Esophagus muscularis mucosa (tissue), 4 donors: ENCODE results near the gene SLC25A2. TPM values are rescaled to one million over a fixed set of nuclear protein-coding genes. Genes with fewer than 3 reads are reported as not detected.
"Not testable (repeated sequence)": the region's sequence is repeated elsewhere in the genome, so short reads cannot be mapped to it uniquely, and the experiment has no call there.

Experiments
- DNase-seq: peaks from one replicate; pipeline ENCODE4 v3.0.0-alpha.2; 2017; ENCODE audit errors: extremely low spot score
- H3K27ac ChIP-seq, 4 donors: fragments of 200-600 bp; sonication (generic); replicated peaks in 1 of 4; 1 replicate in 3 of 4; 2 replicates in 1 of 4; pipeline ENCODE4 v1.5.1; 2016 to 2019; ENCODE audit warnings: mild to moderate bottlenecking in 1 of 4
- H3K27me3 ChIP-seq, 4 donors: fragments of 200-600 bp; sonication (generic); one replicate each; pipeline versions ENCODE4 v1.5.1 to v1.6.0; 2016 to 2019
- H3K36me3 ChIP-seq, 4 donors: fragments of 200-600 bp; sonication (generic); one replicate each; pipeline ENCODE4 v1.5.1; 2016 to 2019
- H3K4me1 ChIP-seq, 4 donors: fragments of 200-600 bp; sonication (generic); one replicate each; pipeline ENCODE4 v1.5.1; 2016 to 2019
- H3K4me3 ChIP-seq, 4 donors: fragments of 200-600 bp; sonication (generic); 1 replicate in 2 of 4; 2 replicates in 2 of 4; pipeline ENCODE4 v1.5.1; 2016 to 2019; ENCODE audit warnings: mild to moderate bottlenecking in 4 of 4, moderate library complexity in 1 of 4
- H3K9me3 ChIP-seq, 4 donors: fragments of 200-600 bp; sonication (generic); 1 replicate in 3 of 4; 2 replicates in 1 of 4; pipeline ENCODE4 v1.5.1; 2016 to 2019
- CTCF ChIP-seq, 3 experiments: fragments of 200-600 bp in 2 of 3; fragments of 450-650 bp in 1 of 3; sonication (generic) in 2 of 3; IDR thresholded peaks; one replicate each; pipeline ENCODE4 v1.5.1; 2017 to 2019; ENCODE audit warnings: antibody characterized with exemption in 3 of 3, mild to moderate bottlenecking in 2 of 3, moderate library complexity in 1 of 3
- EP300 ChIP-seq: sonication (generic); formaldehyde crosslinking; IDR thresholded peaks from one replicate; pipeline ENCODE4 v1.6.1; 2017; ENCODE audit warnings: antibody characterized with exemption
- POLR2A ChIP-seq: fragments of 450-650 bp; IDR thresholded peaks from one replicate; pipeline ENCODE4 v1.6.1; 2017; ENCODE audit warnings: antibody characterized with exemption, moderate library complexity, mild to moderate bottlenecking, low read depth
- POLR2AphosphoS5 ChIP-seq, 2 donors: sonication (generic); formaldehyde crosslinking; IDR thresholded peaks; one replicate each; pipeline ENCODE4 v1.6.1; 2017; ENCODE audit warnings: antibody characterized with exemption in 2 of 2
- WGBS: methylation state at CpG from one replicate; pipeline ENCODE4 v1.1.5; 2018; 5-methylcytosine and 5-hydroxymethylcytosine counted together
- intact Hi-C: fragments of 100-400 bp; cut with DNase I; formaldehyde crosslinking; loops from one replicate; pipeline ENCODE4 v1.15.1; 2023
- total RNA-seq, 4 donors: library from RNA; depleted of rRNA; stranded (reverse); fragments of >200 nt; gene quantifications; one replicate each; pipeline versions ENCODE4 v1.1.0 to v1.2.1, GENCODE V29; 2016

The SLC25A2 gene
- total RNA-seq, 4 donors from 2014 or later = 0.23 to 0.65 TPM; not detected in 2

GRCh38 chr5:141320225-141321169 lies 16.6 kb upstream of the SLC25A2 start, which contains the start of gene TAF7:
TAF7 (minus strand) TSS chr5:141320784; CDS start chr5:141320044, 740 bp downstream.
- WGBS = 2% methylated on average over 57 of the region's 67 CpGs
- intact Hi-C loops = loop anchor here (5.0 kb wide), 1 partner anchor 237 kb away; no protein-coding TSS in a partner anchor
- peak within 1 kb of the TSS; percentile 58 to 74 (median 70) for H3K4me3 ChIP-seq
- H3K36me3 ChIP-seq = peaks cover 18 to 44% (median 40%) of the 10 kb centered on the region in 4 donors
- DNase-seq = peak; percentile 95
- peak within 1 kb of the TSS; percentile 90 to 92 (median 92) for H3K27ac ChIP-seq
- peaks cover 4 to 11% (median 7%) of the 10 kb centered on the region in 4 donors for H3K4me1 ChIP-seq
- TF ChIP-seq CTCF (IDR thresholded peaks at IDR 0.05) (peak; percentile 64 to 80 (median 70)), EP300 (no peak), POLR2AphosphoS5 (IDR thresholded peaks at IDR 0.05) (peak; percentile 95 to 98), POLR2A (peak; percentile 90)
- no peaks in the 10 kb centered on the region for H3K27me3 ChIP-seq
- peaks cover 23 to 68% (median 54%) of the 10 kb centered on the region in 4 donors for H3K9me3 ChIP-seq

GRCh38 chr5:141319699-141320098 lies 15.8 kb upstream of the SLC25A2 start:
- intact Hi-C loops = loop anchor here (5.0 kb wide), 1 partner anchor 238 kb away; no protein-coding TSS in a partner anchor
- peak overlapping the region in 1 of 4 donors; percentile 90 for H3K27ac ChIP-seq
- peak overlapping the region; percentile 58 to 74 (median 70) for H3K4me3 ChIP-seq
- H3K27me3 ChIP-seq = no peaks in the 10 kb centered on the region
- peaks cover 23 to 76% (median 62%) of the 10 kb centered on the region in 4 donors for H3K9me3 ChIP-seq
- WGBS = 68% methylated on average over 5 of the region's 5 CpGs
- DNase-seq = no peak
- peaks cover 18 to 46% (median 42%) of the 10 kb centered on the region in 4 donors for H3K36me3 ChIP-seq
- TF ChIP-seq CTCF (IDR thresholded peaks at IDR 0.05) = no peak
- TF ChIP-seq EP300 = no peak
- TF ChIP-seq POLR2A = no peak
- TF ChIP-seq POLR2AphosphoS5 (IDR thresholded peaks at IDR 0.05) = no peak
- H3K4me1 ChIP-seq = peaks cover 4 to 11% (median 7%) of the 10 kb centered on the region in 4 donors

DNA sequence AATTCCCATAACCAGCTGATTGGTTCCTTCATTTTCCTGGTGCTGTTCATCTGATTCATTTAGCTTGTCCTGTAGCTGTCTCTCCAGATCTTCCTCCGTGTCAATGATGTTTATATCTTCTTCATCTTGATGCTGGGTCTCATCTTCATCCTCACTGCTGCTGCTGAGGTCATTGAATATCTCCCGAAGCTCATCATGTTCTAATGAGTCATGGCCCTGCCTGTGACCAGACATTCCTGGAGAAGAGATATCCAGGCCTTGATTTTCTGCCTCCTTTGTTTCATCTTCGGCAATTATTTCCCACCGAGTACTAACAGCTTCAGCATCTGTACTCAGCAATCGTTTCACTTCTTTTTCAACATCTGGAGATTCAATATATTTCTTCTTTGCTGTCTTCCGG lies 15.4 kb upstream of the SLC25A2 start:
- Histone ChIP-seq H3K36me3 (peaks cover 18 to 46% (median 42%) of the 10 kb centered on the region in 4 donors), H3K4me3 (peak overlapping the region in 2 of 4 donors; percentile 3 to 74), H3K4me1 (peaks cover 4 to 11% (median 7%) of the 10 kb centered on the region in 4 donors), H3K27me3 (no peaks in the 10 kb centered on the region), H3K27ac (no peak overlapping the region), H3K9me3 (peaks cover 23 to 81% (median 66%) of the 10 kb centered on the region in 4 donors)
- 93% methylated on average over 6 of the region's 6 CpGs for WGBS
- intact Hi-C loops = no loop called here
- DNase-seq = no peak
- TF ChIP-seq EP300 (no peak), CTCF (IDR thresholded peaks at IDR 0.05) (no peak)

GRCh38 chr5:141316963-141317362 lies 13.1 kb upstream of the SLC25A2 start:
- peaks cover 18 to 61% (median 42%) of the 10 kb centered on the region in 4 donors for H3K36me3 ChIP-seq

DNA sequence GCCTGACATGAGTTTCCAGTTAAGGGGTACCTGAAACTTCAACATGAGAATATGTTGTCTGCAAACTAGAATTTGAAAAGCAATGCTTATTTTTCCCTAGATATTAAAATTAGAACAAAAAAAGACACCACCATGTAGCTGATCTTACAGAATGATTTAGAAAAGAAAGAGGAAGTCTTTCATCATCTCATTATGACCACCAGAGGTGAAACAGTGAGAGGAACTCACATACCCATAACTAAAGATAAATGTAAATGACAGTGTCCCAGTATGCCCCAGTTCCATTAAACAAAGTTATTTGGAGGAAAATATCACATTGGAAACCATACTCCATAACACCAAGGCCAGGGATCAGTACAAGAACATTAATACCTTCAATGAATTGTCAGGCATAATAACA lies 9.9 kb upstream of the SLC25A2 start:
- no peak for DNase-seq
- no peaks in the 10 kb centered on the region for H3K4me1 ChIP-seq
- H3K9me3 ChIP-seq = peaks cover 14 to 100% (median 98%) of the 10 kb centered on the region in 4 donors
- no peak overlapping the region for H3K27ac ChIP-seq
- intact Hi-C loops = no loop called here
- TF ChIP-seq CTCF (IDR thresholded peaks at IDR 0.05) = no peak
- TF ChIP-seq EP300 = no peak
- TF ChIP-seq POLR2AphosphoS5 (IDR thresholded peaks at IDR 0.05) = no peak
- no peak for TF ChIP-seq POLR2A
- no peak overlapping the region for H3K4me3 ChIP-seq
- H3K27me3 ChIP-seq = no peaks in the 10 kb centered on the region
- H3K36me3 ChIP-seq = peaks cover 6 to 49% (median 33%) of the 10 kb centered on the region in 4 donors

More at GRCh38 chr5:141316963-141317362, 13.1 kb upstream of the SLC25A2 start:
- intact Hi-C loops, H3K27me3 ChIP-seq, DNase-seq, H3K4me3 ChIP-seq, H3K27ac ChIP-seq: not testable (repeated sequence)
- Histone ChIP-seq H3K9me3 (peaks cover 29 to 93% (median 85%) of the 10 kb centered on the region in 4 donors), H3K4me1 (peaks cover 4 to 11% (median 7%) of the 10 kb centered on the region in 4 donors)
- WGBS = 89% methylated on average over 4 of the region's 4 CpGs
